Duodenal mucosa (tissue), 2 donors: ENCODE data around the gene OPALIN.
"Not testable (repeated sequence)": the region's sequence is repeated elsewhere in the genome, so short reads cannot be mapped to it uniquely, and the experiment has no call there.

Experiments
- H3K27ac ChIP-seq: one replicate; pipeline ENCODE4 v1.7.0; 2013; ENCODE audit warnings: low read depth, low read length
- H3K27me3 ChIP-seq, 2 donors: one replicate each; pipeline ENCODE4 v1.7.0; 2013; ENCODE audit warnings: low read length in 2 of 2, control low read depth in 1 of 2; ENCODE audit not compliant: insufficient read depth in 2 of 2, control insufficient read depth in 1 of 2
- H3K36me3 ChIP-seq, 2 donors: one replicate each; pipeline ENCODE4 v1.7.0; 2013; ENCODE audit warnings: low read length in 2 of 2, control low read depth in 1 of 2; ENCODE audit not compliant: insufficient read depth in 2 of 2, control insufficient read depth in 1 of 2
- H3K4me1 ChIP-seq, 2 donors: one replicate each; pipeline ENCODE4 v1.7.0; 2013; ENCODE audit warnings: low read length in 2 of 2, control low read depth in 1 of 2; ENCODE audit not compliant: insufficient read depth in 2 of 2, control insufficient read depth in 1 of 2
- H3K4me3 ChIP-seq, 2 donors: one replicate each; pipeline ENCODE4 v1.7.0; 2013; ENCODE audit warnings: low read length in 2 of 2, low read depth in 1 of 2
- H3K9ac ChIP-seq, 2 donors: one replicate each; pipeline ENCODE4 v1.7.0; 2013; ENCODE audit warnings: low read length in 2 of 2, low read depth in 1 of 2
- H3K9me3 ChIP-seq, 2 donors: one replicate each; pipeline ENCODE4 v1.7.0; 2013; ENCODE audit warnings: low read length in 2 of 2, control low read depth in 1 of 2; ENCODE audit not compliant: control insufficient read depth in 1 of 2

The OPALIN gene

GRCh38 chr10:96308854-96309253, 49.9 kb downstream of the OPALIN start:
- not testable (repeated sequence) for H3K27ac ChIP-seq, H3K4me1 ChIP-seq, H3K36me3 ChIP-seq, H3K4me3 ChIP-seq, H3K9ac ChIP-seq, H3K27me3 ChIP-seq, H3K9me3 ChIP-seq

GRCh38 chr10:96306516-96306915, 52.3 kb downstream of the OPALIN start:
- no peak overlapping the region for H3K4me3 ChIP-seq

GRCh38 chr10:96305019-96305418, 53.8 kb downstream of the OPALIN start:
- Histone ChIP-seq H3K9ac (no peak overlapping the region), H3K27ac (no peak overlapping the region), H3K4me1 (no peaks in the 10 kb centered on the region), H3K4me3 (no peak overlapping the region), H3K9me3 (no peaks in the 10 kb centered on the region), H3K27me3 (no peaks in the 10 kb centered on the region), H3K36me3 (no peaks in the 10 kb centered on the region)

More at GRCh38 chr10:96306516-96306915, 52.3 kb downstream of the OPALIN start:
- Histone ChIP-seq H3K9me3 (no peaks in the 10 kb centered on the region), H3K27ac (no peak overlapping the region), H3K9ac (no peak overlapping the region), H3K27me3 (no peaks in the 10 kb centered on the region), H3K36me3 (no peaks in the 10 kb centered on the region), H3K4me1 (no peaks in the 10 kb centered on the region)

DNA sequence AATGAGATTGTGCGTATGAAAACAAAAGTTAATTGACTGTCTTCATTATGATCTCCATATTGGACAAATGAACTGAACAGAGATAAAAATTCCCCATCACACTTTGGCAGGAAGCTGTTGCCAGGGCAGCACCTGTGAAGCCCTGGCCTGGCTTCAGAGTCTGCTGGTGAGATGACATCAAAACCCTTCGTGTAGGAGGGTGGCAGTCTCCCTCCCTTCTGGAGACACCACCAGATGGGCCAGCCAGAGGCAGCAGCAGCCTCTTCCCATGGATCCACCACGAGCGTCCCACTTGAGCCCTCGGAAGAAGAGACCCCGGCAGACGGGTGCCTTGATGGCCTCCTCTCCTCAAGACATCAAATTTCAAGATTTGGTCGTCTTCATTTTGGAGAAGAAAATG, 54.6 kb downstream of the OPALIN start, which contains the start of gene DNTT:
Gene DNTT, plus strand, starts transcription at position 205 of the 400 bp plus-strand sequence. Its CDS starts 64 bp downstream, at position 269.
- no peaks in the 10 kb centered on the region for H3K4me1 ChIP-seq
- no peak within 1 kb of the TSS for H3K4me3 ChIP-seq
- no peak within 1 kb of the TSS for H3K9ac ChIP-seq
- no peaks in the 10 kb centered on the region for H3K36me3 ChIP-seq
- no peak within 1 kb of the TSS for H3K27ac ChIP-seq
- H3K9me3 ChIP-seq: no peaks in the 10 kb centered on the region
- peaks cover 0 to 2% of the 10 kb centered on the region in 2 donors for H3K27me3 ChIP-seq

GRCh38 chr10:96301616-96302015, 57.2 kb downstream of the OPALIN start:
- Histone ChIP-seq H3K27me3 (peaks cover 0 to 2% of the 10 kb centered on the region in 2 donors), H3K4me1 (no peaks in the 10 kb centered on the region), H3K36me3 (no peaks in the 10 kb centered on the region), H3K27ac (no peak overlapping the region), H3K9me3 (no peaks in the 10 kb centered on the region), H3K9ac (no peak overlapping the region), H3K4me3 (no peak overlapping the region)

DNA sequence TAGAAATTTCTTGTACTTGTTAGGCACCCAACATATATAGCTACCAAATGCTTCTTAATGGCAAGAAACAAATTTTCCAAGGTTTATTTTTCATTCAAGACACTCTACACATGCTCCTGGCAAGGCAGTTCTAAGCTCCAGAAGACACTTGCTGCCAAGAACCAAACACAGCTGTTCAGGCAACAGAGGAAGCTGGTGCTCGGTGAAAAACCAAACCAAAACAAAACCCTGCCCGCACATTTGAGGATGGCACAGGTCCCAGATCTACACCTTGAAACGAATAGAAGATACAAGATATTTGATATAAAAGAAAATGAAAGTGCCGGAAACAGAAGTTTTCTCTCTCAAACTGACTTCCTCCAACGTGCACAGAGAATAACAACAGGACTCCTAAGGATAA, 59.4 kb downstream of the OPALIN start:
- no peak overlapping the region for H3K4me3 ChIP-seq
- H3K4me1 ChIP-seq: no peaks in the 10 kb centered on the region
- no peak overlapping the region for H3K9ac ChIP-seq
- peaks cover 0 to 2% of the 10 kb centered on the region in 2 donors for H3K27me3 ChIP-seq
- no peaks in the 10 kb centered on the region for H3K36me3 ChIP-seq
- H3K27ac ChIP-seq: no peak overlapping the region
- H3K9me3 ChIP-seq: no peaks in the 10 kb centered on the region

DNA sequence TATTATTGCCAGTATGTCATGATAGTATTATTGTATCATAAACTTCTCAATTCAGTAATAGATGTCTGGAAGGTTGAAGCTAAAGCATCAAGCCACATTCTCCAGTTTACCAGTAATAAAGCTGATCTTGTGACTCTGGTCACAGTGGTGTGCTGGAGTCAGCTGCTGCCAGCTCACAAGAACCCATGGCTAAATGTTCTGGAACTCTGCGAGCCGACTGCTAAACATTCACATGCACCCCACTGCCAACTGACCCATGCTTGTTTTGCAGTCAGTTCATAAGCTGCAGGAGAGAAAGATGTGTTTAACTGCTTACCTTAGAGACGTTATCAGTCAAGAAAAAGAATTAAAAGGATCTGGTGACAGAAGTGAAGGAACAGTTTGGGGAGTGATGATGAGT, 60.4 kb downstream of the OPALIN start:
- no peak overlapping the region for H3K4me3 ChIP-seq
- H3K27me3 ChIP-seq: peaks cover 0 to 2% of the 10 kb centered on the region in 2 donors
- H3K4me1 ChIP-seq: peaks cover 0 to 3% of the 10 kb centered on the region in 2 donors
- H3K9ac ChIP-seq: no peak overlapping the region
- no peaks in the 10 kb centered on the region for H3K36me3 ChIP-seq
- H3K27ac ChIP-seq: no peak overlapping the region
- H3K9me3 ChIP-seq: no peaks in the 10 kb centered on the region

DNA sequence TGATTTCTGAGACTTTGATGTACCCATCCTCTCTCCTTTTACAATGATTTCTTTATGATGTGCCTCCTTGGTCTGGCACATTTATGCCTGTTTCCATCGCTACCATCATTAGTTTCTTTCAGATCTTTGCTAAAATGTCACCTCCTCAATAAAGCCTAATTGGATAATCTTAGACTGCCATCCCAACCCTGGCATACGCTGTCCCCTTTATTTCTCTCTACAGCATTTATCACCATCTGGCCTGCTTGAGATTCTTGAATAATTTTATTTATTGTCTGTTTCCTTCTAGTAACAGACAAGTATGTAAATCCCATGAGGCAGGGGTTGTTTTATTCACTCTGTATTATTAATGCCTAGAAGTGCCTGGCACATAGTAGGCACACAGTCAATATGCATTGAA, 61.3 kb downstream of the OPALIN start:
- Histone ChIP-seq H3K4me3 (no peak overlapping the region), H3K9ac (no peak overlapping the region), H3K27me3 (peaks cover 0 to 2% of the 10 kb centered on the region in 2 donors), H3K36me3 (no peaks in the 10 kb centered on the region), H3K27ac (no peak overlapping the region), H3K9me3 (no peaks in the 10 kb centered on the region), H3K4me1 (peaks cover 0 to 3% of the 10 kb centered on the region in 2 donors)

DNA sequence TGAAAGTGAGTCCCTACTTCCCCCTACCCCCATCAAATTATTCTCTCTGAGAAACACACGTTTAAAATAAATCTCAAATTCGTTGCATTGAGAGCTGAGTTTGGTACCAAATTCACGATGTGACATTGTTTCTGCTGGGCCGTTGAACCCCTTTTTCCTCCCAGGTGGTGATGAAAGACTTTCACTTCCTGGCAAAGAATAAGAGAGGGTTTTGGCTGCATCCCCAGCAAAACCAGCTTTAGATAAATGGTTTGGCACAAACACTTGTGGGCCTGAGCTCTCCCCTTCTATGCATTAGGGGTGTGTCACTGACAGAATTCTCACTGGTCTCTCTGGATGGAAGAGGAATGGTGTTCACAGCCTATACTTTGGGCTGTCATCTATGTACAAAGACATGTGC, 63.3 kb downstream of the OPALIN start:
- Histone ChIP-seq H3K9ac (no peak overlapping the region), H3K9me3 (no peaks in the 10 kb centered on the region), H3K4me1 (peaks cover 3% of the 10 kb centered on the region in 2 donors), H3K4me3 (no peak overlapping the region), H3K36me3 (no peaks in the 10 kb centered on the region), H3K27ac (no peak overlapping the region), H3K27me3 (peaks cover 0 to 2% of the 10 kb centered on the region in 2 donors)
